Mesendoderm (in vitro differentiated cells): ENCODE data around the gene RNF130.

Experiments
- DNase-seq: peaks from one replicate; pipeline ENCODE4 v3.0.0; 2013
- H2AK5ac ChIP-seq: 2 replicates; pipeline ENCODE4 v1.6.1; 2013; ENCODE audit warnings: low read length, inconsistent platforms
- H2BK120ac ChIP-seq: 2 replicates; pipeline ENCODE4 v1.6.1; 2013; ENCODE audit warnings: low read depth, mild to moderate bottlenecking, low read length, moderate library complexity, mixed read lengths
- H2BK15ac ChIP-seq: replicated peaks from 2 replicates; pipeline ENCODE4 v1.6.1; 2013; ENCODE audit warnings: low read depth, mild to moderate bottlenecking, moderate library complexity
- H2BK5ac ChIP-seq: 2 replicates; pipeline ENCODE4 v1.6.1; 2013; ENCODE audit warnings: low read length, inconsistent platforms
- H3K18ac ChIP-seq: 2 replicates; pipeline ENCODE4 v1.6.1; 2013; ENCODE audit warnings: mild to moderate bottlenecking, low read length, mixed read lengths
- H3K23ac ChIP-seq: one replicate; pipeline ENCODE4 v1.6.1; 2013; ENCODE audit warnings: low read length
- H3K27ac ChIP-seq: 2 replicates; pipeline ENCODE4 v1.5.1; 2013; ENCODE audit warnings: low read depth, mild to moderate bottlenecking, inconsistent platforms, low read length, moderate library complexity
- H3K27me3 ChIP-seq: 2 replicates; pipeline ENCODE4 v1.6.1; 2013; ENCODE audit warnings: low read length, control low read depth, mild to moderate bottlenecking, inconsistent platforms; ENCODE audit not compliant: insufficient read depth, poor library complexity
- H3K36me3 ChIP-seq: 2 replicates; pipeline ENCODE4 v1.6.1; 2013; ENCODE audit warnings: low read length, inconsistent platforms; ENCODE audit not compliant: control insufficient read depth, insufficient read depth
- H3K4ac ChIP-seq: one replicate; pipeline ENCODE4 v1.6.1; 2013; ENCODE audit warnings: low read depth, mild to moderate bottlenecking, low read length, moderate library complexity
- H3K4me1 ChIP-seq: 2 replicates; pipeline ENCODE4 v1.6.1; 2013; ENCODE audit warnings: low read depth, low read length, inconsistent platforms; ENCODE audit not compliant: control insufficient read depth
- H3K4me2 ChIP-seq: 2 replicates; pipeline ENCODE4 v1.6.1; 2013; ENCODE audit warnings: low read length
- H3K4me3 ChIP-seq: 2 replicates; pipeline ENCODE4 v1.5.1; 2013; ENCODE audit warnings: mild to moderate bottlenecking, low read length
- H3K56ac ChIP-seq: one replicate; pipeline ENCODE4 v1.6.1; 2013; ENCODE audit warnings: low read length
- H3K79me1 ChIP-seq: 2 replicates; pipeline ENCODE4 v1.6.1; 2013; ENCODE audit warnings: low read length, inconsistent platforms
- H3K79me2 ChIP-seq: 2 replicates; pipeline ENCODE4 v1.6.1; 2013; ENCODE audit warnings: mild to moderate bottlenecking, low read length; ENCODE audit not compliant: control insufficient read depth, insufficient read depth
- H3K9ac ChIP-seq: 2 replicates; pipeline ENCODE4 v1.6.1; 2013; ENCODE audit warnings: low read length, inconsistent platforms
- H4K5ac ChIP-seq: one replicate; pipeline ENCODE4 v1.6.1; 2013; ENCODE audit warnings: low read length
- H4K8ac ChIP-seq: one replicate; pipeline ENCODE4 v1.6.1; 2013; ENCODE audit warnings: low read depth, mild to moderate bottlenecking, control low read depth, low read length, moderate library complexity
- WGBS: extraction: QIAGEN DNeasy Blood & Tissue Kit; methylation state at CpG from one replicate; pipeline ENCODE4 v1.1.7; 2013; ENCODE audit warnings: low lambda C conversion rate, missing lambda C conversion rate; ENCODE audit not compliant: insufficient coverage; ENCODE audit errors: extremely low coverage; 5-methylcytosine and 5-hydroxymethylcytosine counted together

Gene RNF130

GRCh38 chr5:179923436-179923835 lies 148.1 kb downstream of the RNF130 start:
- Histone ChIP-seq H3K79me2 (no peaks in the 10 kb centered on the region), H3K56ac (no peak overlapping the region), H3K23ac (no peak overlapping the region), H3K4ac (no peak overlapping the region), H2BK120ac (no peak overlapping the region), H4K8ac (no peak overlapping the region), H4K5ac (no peak overlapping the region), H3K9ac (no peak overlapping the region), H3K4me2 (no peak overlapping the region), H3K27me3 (no peaks in the 10 kb centered on the region), H3K4me3 (no peak overlapping the region), H3K36me3 (no peaks in the 10 kb centered on the region), H3K79me1 (no peaks in the 10 kb centered on the region), H2BK15ac (no peak overlapping the region), H2AK5ac (no peak overlapping the region), H3K27ac (no peak overlapping the region), H3K4me1 (no peaks in the 10 kb centered on the region), H2BK5ac (no peak overlapping the region), H3K18ac (no peak overlapping the region)
- no peak for DNase-seq
- WGBS: no CpG with 5 or more reads among the region's 6 CpGs

GRCh38 chr5:179920175-179920574 lies 151.4 kb downstream of the RNF130 start:
- no peak overlapping the region for H4K8ac ChIP-seq
- no peak overlapping the region for H2AK5ac ChIP-seq
- H3K9ac ChIP-seq: no peak overlapping the region
- H2BK5ac ChIP-seq: no peak overlapping the region
- no peak overlapping the region for H3K4me3 ChIP-seq
- H3K56ac ChIP-seq: no peak overlapping the region
- H3K23ac ChIP-seq: no peak overlapping the region
- no peaks in the 10 kb centered on the region for H3K79me1 ChIP-seq
- no peak overlapping the region for H2BK15ac ChIP-seq
- no peak overlapping the region for H3K4ac ChIP-seq
- no peaks in the 10 kb centered on the region for H3K4me1 ChIP-seq
- no peaks in the 10 kb centered on the region for H3K27me3 ChIP-seq
- no peaks in the 10 kb centered on the region for H3K79me2 ChIP-seq
- no CpG with 5 or more reads among the region's 4 CpGs for WGBS
- H4K5ac ChIP-seq: no peak overlapping the region
- H3K36me3 ChIP-seq: no peaks in the 10 kb centered on the region
- no peak overlapping the region for H3K4me2 ChIP-seq
- H3K27ac ChIP-seq: no peak overlapping the region
- H3K18ac ChIP-seq: no peak overlapping the region
- no peak overlapping the region for H2BK120ac ChIP-seq
- no peak for DNase-seq

- Histone ChIP-seq H3K18ac (no peak overlapping the region), H2AK5ac (no peak overlapping the region)
Measured at GRCh38 chr5:179919487-179920060, 152.0 kb downstream of the RNF130 start.

GRCh38 chr5:179918742-179919486 lies 152.6 kb downstream of the RNF130 start:
- WGBS: no CpG with 5 or more reads among the region's 19 CpGs
- Histone ChIP-seq H3K4me1 (no peaks in the 10 kb centered on the region), H3K56ac (no peak overlapping the region), H2BK15ac (no peak overlapping the region), H3K36me3 (no peaks in the 10 kb centered on the region), H3K27me3 (no peaks in the 10 kb centered on the region), H3K79me1 (no peaks in the 10 kb centered on the region), H2BK120ac (no peak overlapping the region), H3K27ac (no peak overlapping the region), H3K4me3 (no peak overlapping the region), H3K9ac (no peak overlapping the region), H3K79me2 (no peaks in the 10 kb centered on the region), H3K4me2 (no peak overlapping the region), H2BK5ac (no peak overlapping the region), H4K5ac (no peak overlapping the region), H3K23ac (no peak overlapping the region), H2AK5ac (no peak overlapping the region), H3K18ac (no peak overlapping the region), H3K4ac (no peak overlapping the region), H4K8ac (no peak overlapping the region)
- DNase-seq: no peak

More at GRCh38 chr5:179919487-179920060, 152.0 kb downstream of the RNF130 start:
- Histone ChIP-seq H3K23ac (no peak overlapping the region), H3K4ac (no peak overlapping the region), H3K4me1 (no peaks in the 10 kb centered on the region), H4K8ac (no peak overlapping the region), H4K5ac (no peak overlapping the region), H3K4me3 (no peak overlapping the region), H2BK15ac (no peak overlapping the region), H3K79me1 (no peaks in the 10 kb centered on the region), H2BK5ac (no peak overlapping the region), H3K27me3 (no peaks in the 10 kb centered on the region), H3K9ac (no peak overlapping the region), H3K56ac (no peak overlapping the region), H3K4me2 (no peak overlapping the region), H3K36me3 (no peaks in the 10 kb centered on the region), H3K27ac (no peak overlapping the region), H2BK120ac (no peak overlapping the region), H3K79me2 (no peaks in the 10 kb centered on the region)
- no peak for DNase-seq
- WGBS: no CpG with 5 or more reads among the region's 20 CpGs

GRCh38 chr5:179916523-179916922 lies 155.0 kb downstream of the RNF130 start:
- H3K4me3 ChIP-seq: no peak overlapping the region
- no peak overlapping the region for H4K8ac ChIP-seq
- no peaks in the 10 kb centered on the region for H3K4me1 ChIP-seq
- no peaks in the 10 kb centered on the region for H3K27me3 ChIP-seq
- H3K4me2 ChIP-seq: no peak overlapping the region
- no peaks in the 10 kb centered on the region for H3K36me3 ChIP-seq
- H4K5ac ChIP-seq: no peak overlapping the region
- H2AK5ac ChIP-seq: no peak overlapping the region
- no peak overlapping the region for H2BK120ac ChIP-seq
- H2BK5ac ChIP-seq: no peak overlapping the region
- no peak overlapping the region for H3K18ac ChIP-seq
- H3K9ac ChIP-seq: no peak overlapping the region
- H3K56ac ChIP-seq: peak overlapping the region; percentile 34
- DNase-seq: no peak
- no peak overlapping the region for H3K23ac ChIP-seq
- H3K27ac ChIP-seq: no peak overlapping the region
- no peaks in the 10 kb centered on the region for H3K79me2 ChIP-seq
- H3K4ac ChIP-seq: no peak overlapping the region
- no peak overlapping the region for H2BK15ac ChIP-seq
- no CpG with 5 or more reads among the region's 6 CpGs for WGBS
- H3K79me1 ChIP-seq: no peaks in the 10 kb centered on the region
